K562 (cell line): ENCODE results near the gene ZNF71. TPM values are rescaled to one million over a fixed set of nuclear protein-coding genes. Genes with fewer than 3 reads are reported as not detected.

Source experiments
- CC2D1A ChIP-seq: fragments of 450-650 bp; IDR thresholded peaks from 2 replicates; pipeline ENCODE4 v1.6.1; 2017; ENCODE audit warnings: mild to moderate bottlenecking
- PATZ1 ChIP-seq: fragments of 250-450 bp; sonication (Bioruptor Pico); IDR thresholded peaks from 2 replicates; pipeline ENCODE4 v1.5.0; 2020; ENCODE audit warnings: mild to moderate bottlenecking, borderline replicate concordance
- RUNX1 ChIP-seq: sonication (generic); IDR thresholded peaks from 2 replicates; pipeline ENCODE4 v1.6.1; 2016; ENCODE audit warnings: antibody characterized with exemption, low read depth
- SREBF1 ChIP-seq: fragments of 150-350 bp; IDR thresholded peaks from 2 replicates; pipeline ENCODE4 v1.6.1; 2014; ENCODE audit warnings: antibody characterized with exemption, low read depth, low read length, borderline replicate concordance
- ZBTB49 ChIP-seq: sonication (generic); formaldehyde crosslinking; IDR thresholded peaks from 2 replicates; pipeline ENCODE4 v1.8.0; 2022; ENCODE audit warnings: missing genetic modification reagents, mild to moderate bottlenecking, borderline replicate concordance
- ZNF3 ChIP-seq: fragments of 250-450 bp; sonication (Bioruptor Pico); IDR thresholded peaks from 2 replicates; pipeline ENCODE4 v1.5.0; 2021; ENCODE audit warnings: mild to moderate bottlenecking, moderate library complexity
- polyA plus RNA-seq, 8 experiments: library from polyadenylated mRNA; depleted of rRNA in 4 of 8; stranded (reverse) in 5 of 8; unstranded in 3 of 8; fragments of >200 nt; fragmentation: Nextera tagmentation in 2 of 8; fragmentation: Illumina TruSeq in 1 of 8; extraction: Ambion mirVana in 2 of 8; extraction: Trizol in 1 of 8; gene quantifications; 2 replicates each; pipeline versions ENCODE4 v1.2.1 to v1.2.3, GENCODE V29; 2011 to 2014; ENCODE audit warnings: inconsistent platforms in 1 of 8, missing spikeins in 1 of 8
- total RNA-seq, 7 experiments: library from RNA; depleted of rRNA in 6 of 7; stranded (reverse); fragments of >200 nt in 6 of 7; fragmentation: Illumina TruSeq in 2 of 7; extraction: Trizol in 2 of 7; gene quantifications; 2 replicates each; pipeline versions ENCODE4 v1.2.1 to v1.2.3, GENCODE V29; 2011 to 2021; ENCODE audit warnings: low replicate concordance in 1 of 7

Gene ZNF71
- total and polyA plus RNA-seq, 9 of the 15 experiments (the other 6 are each of a cell fraction or from before 2014, with no cell fraction given) = 0.04 to 0.13 (median 0.06) TPM; not detected in 4

GRCh38 chr19:56554272-56554869 is 40.7 kb upstream of the ZNF71 start (continued):
- TF ChIP-seq ZBTB49 (no peak), SREBF1 (no peak), PATZ1 (CRISPR knock-in tag) (no peak), CC2D1A (no peak), ZNF3 (CRISPR knock-in tag) (no peak), RUNX1 (no peak)
